GM19240 (cell line): ENCODE measurements around the gene MORC1.
"Not testable (repeated sequence)": the region's sequence is repeated elsewhere in the genome, so short reads cannot be mapped to it uniquely, and the experiment has no call there.

Experiments
- DNase-seq: peaks from one replicate; pipeline ENCODE4 v3.0.0; 2011; ENCODE audit warnings: low spot score; ENCODE audit not compliant: insufficient read length

Gene MORC1

DNA sequence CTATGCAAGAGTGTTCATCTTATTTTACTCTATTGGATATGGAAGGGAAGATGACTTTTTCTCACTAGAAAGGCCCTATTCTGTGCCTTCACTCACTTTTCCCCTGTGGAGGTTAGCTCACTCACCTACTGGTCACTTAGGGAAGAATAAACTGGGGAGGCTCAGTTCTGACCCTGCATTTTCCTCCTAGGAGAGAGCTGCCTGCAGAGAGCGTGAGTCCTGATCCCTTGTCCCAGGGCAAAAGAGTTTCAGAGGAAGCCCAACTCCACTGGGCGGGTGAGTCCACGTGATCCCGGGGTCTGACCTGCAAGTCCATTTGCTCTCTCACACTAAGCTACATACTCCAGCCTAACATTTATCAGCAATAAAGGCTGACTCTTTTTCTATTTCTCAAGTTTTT lies 8.4 kb downstream of the MORC1 start:
- DNase-seq, result no peak

- no peak for DNase-seq
Observed at GRCh38 chr3:109098079-109098644, 19.8 kb downstream of the MORC1 start.

GRCh38 chr3:109095166-109095565 lies 22.8 kb downstream of the MORC1 start:
- DNase-seq, result no peak

GRCh38 chr3:109093561-109093960 lies 24.4 kb downstream of the MORC1 start:
- no peak for DNase-seq

DNA sequence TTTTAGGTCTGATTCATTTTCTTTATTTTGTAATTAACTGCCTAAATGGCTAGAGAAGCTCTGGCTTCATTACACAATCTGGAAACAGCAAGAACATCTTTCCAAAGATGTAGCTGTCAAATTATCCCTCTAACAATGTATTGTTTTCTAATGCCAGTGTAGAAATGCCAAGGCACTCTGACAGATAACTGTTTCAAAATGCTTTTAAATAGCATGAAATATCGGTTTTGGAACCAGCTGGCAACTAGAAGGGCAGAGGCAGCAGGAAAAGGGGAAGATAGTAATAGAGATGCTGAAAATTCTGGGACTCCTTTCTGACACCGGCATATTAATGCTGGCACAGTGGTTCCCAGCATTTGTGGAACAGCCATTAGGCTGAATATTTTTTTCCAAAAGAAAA lies 26.1 kb downstream of the MORC1 start:
- DNase-seq, result no peak

DNA sequence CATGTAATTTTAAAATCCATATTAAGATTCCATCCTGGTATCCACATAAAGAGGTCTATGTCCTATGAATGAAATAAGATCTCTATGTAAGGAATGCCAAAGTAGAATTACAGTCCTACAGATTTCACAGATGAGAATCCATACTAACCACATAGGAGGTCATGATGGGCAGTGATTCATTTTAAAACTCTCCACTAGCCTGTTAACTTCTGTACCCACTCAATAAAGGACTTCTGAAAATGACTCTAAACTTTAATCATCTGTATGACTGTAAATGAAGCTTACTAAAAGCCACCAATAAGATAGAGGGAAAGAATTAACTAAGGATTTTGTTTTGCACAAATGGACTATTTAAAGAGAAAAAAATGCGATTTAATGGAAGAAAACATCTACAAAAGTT lies 28.7 kb downstream of the MORC1 start:
- DNase-seq, result no peak

DNA sequence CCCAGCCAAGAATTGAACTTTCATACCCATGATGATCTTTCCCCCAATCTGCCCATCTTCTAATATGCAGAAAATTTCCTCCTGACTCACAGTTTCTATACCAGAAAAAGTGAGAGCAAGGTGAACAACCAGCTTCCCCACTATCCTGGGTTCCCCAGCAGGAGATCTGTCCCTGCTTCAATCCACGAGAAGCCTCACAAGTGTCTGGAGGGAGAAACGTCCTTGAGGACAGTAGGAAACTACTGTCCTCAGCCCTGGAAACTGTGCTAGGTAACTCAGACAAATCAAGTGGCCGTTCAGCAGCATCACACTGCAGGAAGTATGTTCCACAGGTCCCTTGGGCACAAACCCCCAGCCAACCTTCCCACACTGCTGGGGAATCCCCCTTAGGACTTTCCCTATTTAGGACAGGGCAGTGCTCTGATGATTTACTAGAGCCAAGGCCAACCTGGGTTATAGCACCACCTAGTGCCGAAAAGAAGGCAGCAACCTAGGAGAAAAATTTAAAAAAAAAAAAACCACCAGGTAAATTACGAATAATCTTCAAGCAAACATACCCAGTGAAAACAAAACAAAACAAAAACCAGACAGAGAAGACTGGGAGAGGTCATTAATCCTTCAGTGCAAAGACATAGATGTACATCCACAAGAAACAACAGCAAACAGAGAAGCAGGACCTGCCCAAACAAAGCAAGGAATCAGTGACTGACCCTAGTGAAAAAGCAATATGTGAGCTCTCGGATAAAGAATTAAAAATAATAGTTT lies 36.0 kb downstream of the MORC1 start:
- DNase-seq, result peak; percentile 33

- DNase-seq, result not testable (repeated sequence)
Observed at GRCh38 chr3:109080090-109080489, 37.8 kb downstream of the MORC1 start.

- DNase-seq, result no peak
Observed at GRCh38 chr3:109073116-109073515, 44.8 kb downstream of the MORC1 start.

DNA sequence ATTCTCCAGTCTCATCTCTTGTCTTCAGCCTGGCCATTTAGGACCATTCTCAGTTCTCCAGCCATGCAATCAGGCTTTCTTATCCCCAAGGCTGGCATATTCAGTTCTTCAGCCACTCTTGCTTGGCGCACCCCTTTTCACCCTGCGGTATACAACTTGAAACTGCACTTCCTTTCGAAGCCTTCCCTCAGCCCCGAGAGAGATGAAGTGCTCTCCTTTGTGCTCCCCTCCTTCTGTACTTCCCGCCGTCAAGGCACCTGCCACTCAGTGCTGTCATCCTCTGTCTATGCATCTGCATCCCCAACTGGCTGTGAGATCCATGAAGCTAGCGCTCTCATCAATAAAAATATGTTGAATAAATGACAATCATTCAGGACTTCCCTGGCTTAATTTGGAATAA lies 45.7 kb downstream of the MORC1 start:
- no peak for DNase-seq

- DNase-seq, result no peak
Observed at GRCh38 chr3:109071350-109072142, 46.4 kb downstream of the MORC1 start.

- no peak for DNase-seq
Observed at GRCh38 chr3:109070211-109070610, 47.7 kb downstream of the MORC1 start.

DNA sequence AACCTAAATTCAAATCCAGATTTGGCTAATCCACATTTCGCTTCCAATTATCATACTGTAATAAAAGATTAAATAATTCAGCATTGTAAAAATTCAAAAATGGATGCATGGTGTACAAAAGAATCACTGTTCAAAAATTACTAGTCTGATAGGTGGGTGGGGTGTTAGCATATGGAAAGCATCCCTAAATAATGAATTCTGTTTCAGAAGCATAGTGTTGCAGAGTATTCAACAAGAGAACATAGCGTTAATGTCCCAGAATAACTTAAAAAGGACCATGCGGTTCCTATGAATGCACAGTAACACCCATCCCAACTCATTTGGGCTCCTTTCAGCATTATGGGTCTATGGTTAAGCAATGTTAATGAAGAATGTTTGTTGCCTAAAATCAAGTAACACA lies 51.1 kb downstream of the MORC1 start:
- no peak for DNase-seq

GRCh38 chr3:109059264-109059663 lies 58.7 kb downstream of the MORC1 start:
- DNase-seq, result no peak

- DNase-seq, result no peak
Observed at GRCh38 chr3:109057616-109058015, 60.3 kb downstream of the MORC1 start.

DNA sequence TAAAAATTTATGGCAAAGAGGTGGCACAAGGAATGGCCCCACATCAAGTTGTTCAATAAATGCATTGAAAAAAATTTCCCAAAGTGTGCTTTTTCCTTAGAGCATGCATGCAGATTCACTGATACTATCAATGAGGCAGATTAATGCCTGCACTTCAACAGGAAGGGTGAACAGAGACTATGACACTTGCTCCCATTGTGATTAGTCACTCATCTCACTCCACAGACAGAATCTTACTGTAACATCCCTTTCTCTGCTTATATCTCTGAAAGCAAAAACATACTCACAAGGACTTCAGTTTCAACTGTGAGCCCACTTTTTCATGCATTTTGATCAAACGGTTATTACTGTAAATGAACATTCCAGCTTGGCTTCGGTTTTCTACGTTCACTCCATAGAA lies 60.9 kb downstream of the MORC1 start:
- DNase-seq, result no peak

DNA sequence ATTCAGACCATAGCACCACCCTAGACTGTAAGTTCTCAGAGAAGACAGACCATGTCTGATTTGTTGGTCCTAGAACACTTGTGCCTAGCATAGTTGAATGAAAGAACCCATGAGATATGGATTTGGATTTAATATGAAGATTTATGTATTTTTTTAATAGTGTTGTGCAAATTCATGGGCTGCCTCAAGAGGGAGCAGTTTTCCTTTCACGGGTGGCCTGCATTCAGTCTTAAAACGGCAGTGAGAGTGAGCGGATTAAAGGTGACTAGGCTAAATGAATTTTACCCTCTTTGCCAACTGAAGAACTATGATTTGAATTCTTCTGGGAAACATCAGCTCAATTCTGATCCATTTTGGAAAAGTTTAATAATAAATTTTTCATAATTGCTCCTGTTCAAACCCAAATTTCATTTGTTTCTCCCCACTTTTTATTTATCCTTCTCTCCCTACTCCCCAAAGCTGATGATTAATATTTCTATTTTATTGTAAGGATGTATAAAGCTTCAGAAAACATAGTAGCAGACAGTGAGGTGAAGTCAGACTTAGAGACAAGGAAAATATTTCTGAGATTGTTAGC lies 67.3 kb downstream of the MORC1 start:
- DNase-seq, result peak; percentile 14

DNA sequence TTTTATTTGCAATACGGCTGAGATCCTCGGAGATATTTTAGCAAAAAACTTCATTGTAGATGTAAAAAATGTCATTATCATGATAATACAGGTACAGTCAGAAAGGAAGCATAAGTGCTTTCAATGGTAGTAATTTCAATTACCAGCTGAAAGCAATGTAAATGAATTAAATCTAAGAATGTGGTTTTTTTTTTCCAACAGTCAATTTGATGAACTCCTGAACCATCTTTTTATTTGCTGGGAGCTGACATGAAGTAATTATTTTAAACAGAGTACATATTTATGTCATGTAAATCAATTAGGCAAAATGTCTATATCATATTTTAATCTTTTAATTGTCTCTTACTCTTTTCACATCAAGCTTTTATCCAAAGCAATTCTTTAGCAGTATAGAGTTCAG lies 70.6 kb downstream of the MORC1 start:
- no peak for DNase-seq

GRCh38 chr3:109045271-109046040 lies 72.5 kb downstream of the MORC1 start:
- DNase-seq, result no peak

DNA sequence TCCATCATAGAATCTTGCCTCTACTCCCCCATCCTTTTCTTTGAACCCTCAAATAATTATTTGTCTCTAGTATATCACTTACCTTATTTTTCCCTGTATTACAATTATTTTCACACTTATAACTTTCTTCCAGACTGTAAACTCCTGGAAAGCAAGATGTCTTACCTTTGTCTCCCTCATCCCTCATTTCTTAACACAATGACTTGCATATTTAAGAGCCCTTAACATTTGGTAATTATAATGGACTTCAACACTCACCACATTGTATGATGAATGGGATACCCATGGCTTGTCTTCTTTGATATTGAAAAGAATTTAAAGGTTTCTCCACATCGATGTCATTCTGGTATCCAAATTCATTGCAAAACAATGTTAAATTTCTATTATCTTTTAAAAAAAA lies 82.9 kb downstream of the MORC1 start:
- no peak for DNase-seq

GRCh38 chr3:109033000-109033660 lies 84.8 kb downstream of the MORC1 start:
- no peak for DNase-seq
